NCI-H345 (cell line): ENCODE measurements around the gene SLC38A9.
"Not testable (repeated sequence)": the region's sequence is repeated elsewhere in the genome, so short reads cannot be mapped to it uniquely, and the experiment has no call there.

Experiments
- DNase-seq: peaks from one replicate; lab custom pipeline; 2025; lab: John Stamatoyannopoulos, UW

Gene SLC38A9

GRCh38 chr5:55712023-55712859 lies at the start of gene SLC38A9:
Gene SLC38A9 (minus strand): TSS chr5:55712324. CDS start chr5:55697958, 14,366 bp downstream.
- peak; percentile 92 for DNase-seq

DNA sequence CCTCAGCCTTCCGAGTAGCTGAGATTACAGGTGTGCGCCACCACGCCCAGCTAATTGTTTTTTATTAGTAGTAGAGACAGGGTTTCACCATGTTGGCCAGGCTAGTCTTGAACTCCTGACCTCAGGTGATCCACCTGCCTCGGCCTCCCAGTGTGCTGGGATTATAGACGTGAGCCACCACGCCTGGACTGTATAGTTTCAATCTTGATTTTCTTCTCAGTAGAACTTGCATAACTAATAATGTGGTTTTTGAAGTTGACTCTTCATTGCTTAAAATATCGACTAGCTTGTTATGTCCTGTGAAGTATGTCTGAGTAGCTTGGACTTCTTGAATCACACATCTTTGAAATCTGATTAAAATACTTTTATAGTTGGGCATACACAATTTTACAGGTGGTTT lies 49.6 kb upstream of the SLC38A9 start:
- DNase-seq = not testable (repeated sequence)

- DNase-seq = no peak
These were observed 46.6 kb upstream of the SLC38A9 start for GRCh38 chr5:55758714-55759113.

DNA sequence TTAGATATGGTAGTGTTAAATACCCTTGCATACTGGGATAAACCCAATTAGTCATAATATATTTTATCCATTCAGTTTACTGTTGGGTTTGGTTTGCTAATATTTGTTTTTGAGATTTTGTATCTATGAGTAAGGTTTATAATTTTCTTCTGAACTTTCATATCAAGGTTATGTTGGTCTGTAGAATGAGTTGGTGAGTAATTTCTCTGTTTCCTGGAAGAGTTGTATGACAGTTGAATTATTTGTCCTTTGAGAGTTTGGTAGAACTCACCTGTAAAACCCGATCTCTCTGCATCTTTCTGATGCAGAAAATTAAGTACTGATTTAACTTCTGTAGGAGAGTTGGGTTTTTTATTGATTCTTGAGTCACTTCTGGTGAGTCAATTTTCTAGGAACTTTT lies 46.1 kb upstream of the SLC38A9 start:
- no peak for DNase-seq

GRCh38 chr5:55750499-55750898 lies 38.4 kb upstream of the SLC38A9 start:
- no peak for DNase-seq

GRCh38 chr5:55750063-55750462 lies 37.9 kb upstream of the SLC38A9 start:
- no peak for DNase-seq

DNA sequence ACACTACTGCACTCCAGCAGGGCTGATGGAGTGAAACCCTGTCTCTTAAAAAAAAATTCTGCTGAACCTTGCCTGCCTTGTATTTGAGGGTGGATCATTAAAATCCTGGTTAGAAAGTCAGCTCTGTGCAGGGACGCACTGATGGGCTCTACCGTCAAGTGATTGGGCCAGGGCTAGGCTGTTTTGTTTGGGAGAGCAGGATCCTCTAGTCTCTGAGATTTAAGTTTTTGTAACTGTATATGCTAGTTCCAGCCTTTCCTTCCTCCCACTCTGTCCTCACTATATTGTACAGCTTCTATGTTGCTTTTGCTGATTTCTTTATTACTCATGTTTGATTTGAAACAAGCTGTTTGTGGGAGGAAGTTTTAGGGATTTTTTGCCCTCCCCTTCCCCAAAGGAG lies 37.3 kb upstream of the SLC38A9 start:
- no peak for DNase-seq

DNA sequence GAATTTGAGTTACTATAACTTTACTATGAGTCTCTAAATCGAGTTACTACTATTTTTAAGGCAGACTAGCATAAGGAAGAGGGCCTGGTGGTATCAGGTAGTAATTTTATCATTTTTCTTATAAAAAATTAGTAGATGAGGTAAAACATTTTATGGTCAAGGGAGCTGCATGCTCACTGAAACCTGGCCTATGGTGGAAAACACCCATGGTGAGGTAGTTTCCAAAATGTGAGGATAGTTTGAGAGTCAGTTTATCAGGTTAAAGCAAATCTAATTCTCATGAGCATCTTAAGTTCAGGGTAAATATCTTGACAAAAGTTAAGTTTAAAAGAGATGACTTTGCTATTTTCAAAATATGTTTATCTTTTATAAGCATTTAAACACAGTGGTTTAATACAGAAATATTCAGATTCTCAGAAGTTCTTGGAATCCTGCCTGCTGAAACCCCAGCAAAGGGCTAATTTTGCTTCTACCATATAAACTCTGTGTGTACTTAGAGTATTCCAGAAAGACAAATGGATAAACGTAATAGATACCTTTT lies 35.7 kb upstream of the SLC38A9 start:
- DNase-seq = no peak

- DNase-seq = no peak
These were observed 30.7 kb upstream of the SLC38A9 start for GRCh38 chr5:55742778-55743177.

DNA sequence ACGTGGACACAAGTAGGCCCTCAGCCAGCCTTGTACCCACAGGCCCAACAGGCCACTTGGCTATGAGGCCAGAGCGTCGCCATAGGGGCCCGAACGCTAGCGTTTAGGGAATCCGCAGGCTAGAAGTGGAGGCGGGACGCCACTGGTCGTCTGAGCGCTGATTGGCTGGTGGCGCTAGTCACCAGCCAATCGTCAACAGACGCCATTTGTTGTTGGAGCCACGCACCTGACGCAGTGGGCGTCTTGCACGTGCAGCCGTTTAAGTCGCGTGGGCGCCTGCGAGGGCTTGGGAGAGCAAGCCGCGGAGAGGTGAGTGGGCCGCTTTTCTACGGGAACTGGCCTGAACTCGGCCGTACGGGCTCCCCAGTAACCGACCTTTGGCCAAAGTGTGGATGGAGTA lies 25.7 kb upstream of the SLC38A9 start, which contains the start of gene DDX4:
TSS of gene DDX4 (plus strand) at position 269 of the 400 bp plus-strand sequence. CDS start 903 bp downstream, outside the sequence.
- DNase-seq = no peak

GRCh38 chr5:55734658-55735057 lies 22.5 kb upstream of the SLC38A9 start:
- no peak for DNase-seq

DNA sequence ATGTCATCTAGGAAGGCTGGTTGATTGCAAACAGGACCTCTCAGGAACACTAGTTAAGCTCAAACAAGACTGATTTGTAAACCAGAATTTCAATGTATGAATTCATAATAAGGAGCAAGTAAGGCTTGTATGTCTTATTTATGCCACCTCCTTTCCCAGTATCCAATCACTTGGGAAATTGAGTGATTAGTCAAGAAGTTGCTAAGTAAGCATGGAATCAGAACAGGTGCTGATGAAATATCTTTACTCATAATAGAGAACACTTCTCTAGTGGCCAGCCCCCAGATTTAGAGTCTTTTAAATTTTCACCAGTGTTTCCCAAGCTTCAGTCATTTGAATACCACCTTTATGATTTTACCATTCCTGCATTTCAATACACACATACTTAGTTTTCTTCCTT lies 20.5 kb upstream of the SLC38A9 start:
- no peak for DNase-seq

DNA sequence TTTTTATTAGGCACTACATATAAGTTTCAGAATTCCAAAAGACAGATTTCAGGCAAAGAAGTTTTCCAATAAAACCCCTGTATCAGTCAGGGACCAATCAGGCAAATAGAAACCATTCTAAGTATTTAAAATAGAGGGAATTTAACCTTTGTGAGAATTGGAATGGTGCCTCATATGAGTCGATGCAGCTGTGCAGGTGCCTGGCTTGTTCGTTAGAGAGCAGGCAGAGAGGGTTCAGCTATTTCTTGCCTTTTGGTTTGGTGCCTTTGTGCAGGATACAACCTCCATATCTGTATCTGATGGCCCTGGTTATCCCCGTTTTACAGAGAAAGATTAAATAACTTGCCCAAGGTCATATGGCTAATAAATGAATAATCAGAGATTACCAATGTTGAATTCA lies 19.7 kb upstream of the SLC38A9 start:
- DNase-seq = no peak

GRCh38 chr5:55724281-55724680 lies 12.2 kb upstream of the SLC38A9 start:
- DNase-seq = no peak

- no peak for DNase-seq
These were observed 8.1 kb upstream of the SLC38A9 start for GRCh38 chr5:55720188-55720703.

GRCh38 chr5:55719026-55719425 lies 6.9 kb upstream of the SLC38A9 start:
- not testable (repeated sequence) for DNase-seq

DNA sequence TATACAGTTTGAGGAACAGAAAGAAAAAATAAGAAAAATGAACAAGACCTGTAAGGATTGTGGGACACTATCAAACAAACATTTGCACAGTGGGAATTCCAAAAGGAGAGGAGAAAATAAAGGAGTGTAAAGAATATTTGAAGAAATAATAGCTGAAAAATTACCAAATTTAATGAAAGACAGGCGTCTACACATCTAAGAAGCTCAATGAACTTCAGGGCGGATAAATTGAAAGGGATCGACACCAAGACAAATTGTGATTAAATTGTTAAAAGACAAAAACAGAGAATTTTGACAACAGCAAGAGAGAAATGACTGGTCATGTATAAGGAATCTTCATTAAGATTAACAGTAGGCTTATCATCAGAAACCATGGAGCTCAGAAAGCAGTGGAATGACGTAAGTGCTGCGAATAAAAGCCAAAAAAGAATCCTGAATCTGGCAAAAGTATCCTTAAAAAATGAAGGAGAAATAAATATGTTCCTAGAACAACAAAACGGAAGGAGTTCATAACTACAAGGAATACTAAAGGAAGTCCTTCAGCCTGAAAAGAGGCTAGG lies 3.5 kb upstream of the SLC38A9 start:
- DNase-seq = no peak

DNA sequence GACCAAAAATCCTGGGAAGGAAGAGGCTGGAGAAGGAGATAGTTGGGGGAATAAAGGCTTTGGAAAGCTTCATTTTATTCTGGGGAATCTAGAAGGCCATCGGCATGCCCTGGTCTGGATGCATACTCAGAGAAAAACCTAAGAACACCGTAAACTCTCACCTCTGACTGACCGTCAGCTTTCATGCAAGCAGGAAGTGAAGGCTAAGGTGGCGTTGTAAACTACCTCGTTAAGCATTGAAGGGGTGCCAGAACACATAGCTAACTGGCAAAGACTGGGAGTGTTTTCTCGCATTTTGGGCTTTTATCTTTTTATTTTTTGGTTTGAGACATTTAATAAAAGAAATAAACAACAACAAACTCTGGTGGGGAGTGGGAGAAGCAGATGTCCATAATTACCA lies 2.6 kb upstream of the SLC38A9 start:
- DNase-seq = no peak

- no peak for DNase-seq
These were observed 2.2 kb upstream of the SLC38A9 start for GRCh38 chr5:55714339-55714738.

DNA sequence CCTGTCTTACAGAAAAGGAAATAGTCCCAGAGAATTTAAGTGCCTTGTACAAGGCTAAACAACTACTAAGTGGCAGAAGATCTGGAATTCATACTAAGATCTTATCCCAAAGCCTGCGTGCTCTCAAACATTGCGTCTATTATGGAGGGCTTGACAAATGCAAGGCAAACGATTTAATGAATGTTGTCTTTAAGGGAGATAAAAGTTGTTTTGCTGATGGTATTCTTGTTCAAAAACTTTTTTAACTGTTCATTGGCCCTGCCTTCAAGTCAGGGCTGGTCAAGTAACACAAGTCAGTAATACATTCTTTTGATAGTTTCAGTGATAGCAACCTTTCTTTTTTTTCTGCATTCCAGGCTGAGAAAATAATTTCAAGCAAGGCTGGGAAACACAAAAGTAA lies 1.7 kb upstream of the SLC38A9 start:
- no peak for DNase-seq

DNA sequence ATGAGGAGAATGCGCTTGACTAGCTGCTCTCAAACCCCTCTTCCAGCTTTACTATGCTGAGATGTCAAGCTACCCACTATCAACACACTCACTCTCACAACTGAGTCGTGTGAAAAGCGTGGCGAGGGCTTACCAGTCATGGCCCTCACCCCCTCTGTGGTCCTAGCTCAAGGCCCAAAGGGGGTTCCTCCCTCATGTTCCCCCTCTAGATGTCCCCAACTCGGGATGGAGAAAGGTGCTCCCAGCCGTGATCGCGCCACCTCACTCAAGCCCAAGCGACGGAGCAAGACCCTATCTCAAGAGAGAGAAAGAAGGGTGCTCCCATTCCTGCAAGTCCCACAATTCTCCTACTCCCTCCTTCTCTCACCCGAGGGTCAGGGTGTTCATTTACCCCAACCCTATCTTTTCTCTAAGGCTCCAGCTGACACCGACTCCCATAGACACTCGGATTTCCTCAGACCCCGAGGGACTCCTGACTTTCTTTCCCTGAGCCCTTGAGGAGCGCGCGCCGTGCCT lies 559 bp downstream of the SLC38A9 start:
- no peak for DNase-seq

GRCh38 chr5:55708732-55709131 lies 3.4 kb downstream of the SLC38A9 start:
- no peak for DNase-seq

- no peak for DNase-seq
These were observed 5.9 kb downstream of the SLC38A9 start for GRCh38 chr5:55706230-55706629.
